Smooth muscle cell (in vitro differentiated cells): Measurements from ENCODE around the gene NDUFA3. TPM values are rescaled to one million over a fixed set of nuclear protein-coding genes. Genes with fewer than 3 reads are reported as not detected.
A peak's percentile ranks its signal among the peaks of the same experiment; 100 is the strongest.

Experiments used
- DNase-seq: peaks from one replicate; lab custom pipeline; 2025; ENCODE audit not compliant: unreplicated experiment; lab: John Stamatoyannopoulos, UW
- H2AFZ ChIP-seq: fragments of 200-600 bp; sonication (generic); 2 replicates; pipeline ENCODE4 v1.6.0; 2016; ENCODE audit warnings: antibody characterized with exemption, low read depth, mild to moderate bottlenecking
- H3F3A ChIP-seq: fragments of 200-600 bp; sonication (generic); 2 replicates; pipeline ENCODE4 v1.6.0; 2017; ENCODE audit warnings: antibody characterized with exemption, low read depth
- H3K27ac ChIP-seq: fragments of 200-600 bp; sonication (generic); 2 replicates; pipeline ENCODE4 v1.5.1; 2016; ENCODE audit warnings: low read depth, mild to moderate bottlenecking
- H3K27me3 ChIP-seq: fragments of 200-600 bp; sonication (generic); 2 replicates; pipeline ENCODE4 v1.6.1; 2016; ENCODE audit warnings: low read depth, mild to moderate bottlenecking
- H3K36me3 ChIP-seq: fragments of 200-600 bp; sonication (generic); 2 replicates; pipeline ENCODE4 v1.5.1; 2016; ENCODE audit warnings: low read depth
- H3K4me1 ChIP-seq: fragments of 200-600 bp; sonication (generic); 2 replicates; pipeline ENCODE4 v1.5.1; 2016; ENCODE audit warnings: low read depth
- H3K4me2 ChIP-seq: fragments of 200-600 bp; sonication (generic); 2 replicates; pipeline ENCODE4 v1.6.0; 2016; ENCODE audit warnings: mild to moderate bottlenecking
- H3K4me3 ChIP-seq: fragments of 200-600 bp; sonication (generic); 2 replicates; pipeline ENCODE4 v1.5.1; 2016; ENCODE audit warnings: mild to moderate bottlenecking
- H3K79me2 ChIP-seq: fragments of 200-600 bp; sonication (generic); 2 replicates; pipeline ENCODE4 v1.6.0; 2016; ENCODE audit warnings: low read depth, mild to moderate bottlenecking
- H3K9ac ChIP-seq: fragments of 200-600 bp; sonication (generic); 2 replicates; pipeline ENCODE4 v1.6.0; 2016; ENCODE audit warnings: low read depth
- H3K9me3 ChIP-seq: fragments of 200-600 bp; sonication (generic); replicated peaks from 2 replicates; pipeline ENCODE4 v1.5.1; 2016; ENCODE audit warnings: low read depth
- H4K20me1 ChIP-seq: fragments of 200-600 bp; sonication (generic); 2 replicates; pipeline ENCODE4 v1.6.0; 2016; ENCODE audit warnings: low read depth
- CTCF ChIP-seq: fragments of 200-600 bp; sonication (generic); IDR thresholded peaks from 2 replicates; pipeline ENCODE4 v1.5.1; 2017; ENCODE audit warnings: borderline replicate concordance, mild to moderate bottlenecking, antibody characterized with exemption; ENCODE audit not compliant: insufficient read depth, poor library complexity, severe bottlenecking
- WGBS: methylation state at CpG from one replicate; pipeline ENCODE4 v1.1.7; 2016; ENCODE audit warnings: low lambda C conversion rate; 5-methylcytosine and 5-hydroxymethylcytosine counted together
- polyA plus RNA-seq: library from polyadenylated mRNA; unstranded; fragments of >200 nt; fragmentation: Nextera tagmentation; extraction: Ambion mirVana; gene quantifications from 2 replicates; pipeline ENCODE4 v1.2.1, GENCODE V29; 2016
- total RNA-seq: library from RNA; depleted of rRNA; stranded (reverse); fragments of >200 nt; gene quantifications from 2 replicates; pipeline ENCODE4 v1.2.3, GENCODE V29; 2014

Gene NDUFA3
- total and polyA plus RNA-seq, 2 experiments from 2014 or later, result 29.8 to 249 TPM

- peak overlapping the region; percentile 100 for H3K9ac ChIP-seq
- H3K36me3 ChIP-seq, result no peaks in the 10 kb centered on the region
- peaks cover 12% of the 10 kb centered on the region for H3K4me1 ChIP-seq
- peak; percentile 98 for DNase-seq
- no peaks in the 10 kb centered on the region for H3F3A ChIP-seq
- TF ChIP-seq CTCF, result no peak
- peaks cover 42% of the 10 kb centered on the region for H4K20me1 ChIP-seq
- peak overlapping the region; percentile 100 for H3K4me3 ChIP-seq
- under 1% methylated on average over 45 of the region's 46 CpGs for WGBS
- peaks cover 45% of the 10 kb centered on the region for H3K79me2 ChIP-seq
- no peaks in the 10 kb centered on the region for H3K27me3 ChIP-seq
- peak overlapping the region; percentile 95 for H3K27ac ChIP-seq
- peak overlapping the region; percentile 83 for H3K4me2 ChIP-seq
- peak overlapping the region; percentile 10 for H2AFZ ChIP-seq
- H3K9me3 ChIP-seq, result no peaks in the 10 kb centered on the region
These were observed 34.4 kb downstream of the NDUFA3 start for GRCh38 chr19:54136864-54137698.

DNA sequence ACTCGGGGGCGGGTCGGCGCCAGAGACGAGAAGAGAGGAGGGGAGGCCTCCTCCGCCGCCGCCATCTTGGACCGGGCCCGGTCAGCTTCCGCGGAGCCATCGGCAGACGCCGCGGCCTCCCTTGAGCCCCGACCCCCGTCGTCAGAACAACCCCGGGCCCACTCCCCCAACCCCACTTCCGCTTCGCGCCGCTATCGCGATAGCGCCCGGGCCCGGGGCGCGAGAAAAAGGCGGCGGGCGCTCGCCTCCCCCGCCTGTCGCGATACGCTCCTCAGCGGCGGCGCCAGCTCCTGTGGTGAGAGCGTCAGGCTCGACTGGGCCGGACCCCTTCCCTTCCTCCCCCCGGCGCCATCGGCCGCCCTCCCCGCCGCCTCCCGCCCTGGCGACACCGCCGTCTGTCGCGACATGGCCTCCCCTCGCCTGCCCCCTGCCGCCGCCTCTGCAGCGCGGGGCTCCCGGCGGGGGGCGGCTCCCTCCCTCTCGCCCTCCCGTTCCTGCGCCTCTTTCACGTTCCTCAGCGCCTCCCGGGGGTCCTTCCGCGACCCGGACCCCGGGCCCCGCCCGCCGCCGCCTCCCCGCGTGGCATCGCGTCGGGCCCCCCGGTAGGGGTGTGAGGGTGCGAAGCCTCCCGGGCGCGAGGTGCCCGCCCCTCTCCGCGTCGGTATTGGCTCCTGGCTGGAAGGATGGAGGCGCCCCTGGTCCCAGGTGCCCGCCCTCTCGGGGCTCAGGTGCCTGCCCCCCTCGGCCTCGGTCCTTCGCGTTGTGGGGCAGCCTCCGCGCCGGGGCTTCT is 35.2 kb downstream of the NDUFA3 start, which contains the start of gene CNOT3:
TSS of gene CNOT3 (plus strand) at position 64 of the 790 bp plus-strand sequence. CDS start 5,217 bp downstream, outside the sequence.
- Histone ChIP-seq H3F3A (no peaks in the 10 kb centered on the region), H3K27me3 (no peaks in the 10 kb centered on the region), H3K9me3 (no peaks in the 10 kb centered on the region), H3K9ac (peak within 1 kb of the TSS; percentile 100), H3K4me2 (peak within 1 kb of the TSS; percentile 99), H3K27ac (peak within 1 kb of the TSS; percentile 95), H3K4me3 (peak within 1 kb of the TSS; percentile 100), H2AFZ (peak within 1 kb of the TSS; percentile 69), H3K79me2 (peaks cover 49% of the 10 kb centered on the region), H3K4me1 (peaks cover 12% of the 10 kb centered on the region), H4K20me1 (peaks cover 50% of the 10 kb centered on the region), H3K36me3 (no peaks in the 10 kb centered on the region)
- DNase-seq, result no peak
- peak; percentile 30 for TF ChIP-seq CTCF
- 1% methylated on average over 67 of the region's 103 CpGs for WGBS

DNA sequence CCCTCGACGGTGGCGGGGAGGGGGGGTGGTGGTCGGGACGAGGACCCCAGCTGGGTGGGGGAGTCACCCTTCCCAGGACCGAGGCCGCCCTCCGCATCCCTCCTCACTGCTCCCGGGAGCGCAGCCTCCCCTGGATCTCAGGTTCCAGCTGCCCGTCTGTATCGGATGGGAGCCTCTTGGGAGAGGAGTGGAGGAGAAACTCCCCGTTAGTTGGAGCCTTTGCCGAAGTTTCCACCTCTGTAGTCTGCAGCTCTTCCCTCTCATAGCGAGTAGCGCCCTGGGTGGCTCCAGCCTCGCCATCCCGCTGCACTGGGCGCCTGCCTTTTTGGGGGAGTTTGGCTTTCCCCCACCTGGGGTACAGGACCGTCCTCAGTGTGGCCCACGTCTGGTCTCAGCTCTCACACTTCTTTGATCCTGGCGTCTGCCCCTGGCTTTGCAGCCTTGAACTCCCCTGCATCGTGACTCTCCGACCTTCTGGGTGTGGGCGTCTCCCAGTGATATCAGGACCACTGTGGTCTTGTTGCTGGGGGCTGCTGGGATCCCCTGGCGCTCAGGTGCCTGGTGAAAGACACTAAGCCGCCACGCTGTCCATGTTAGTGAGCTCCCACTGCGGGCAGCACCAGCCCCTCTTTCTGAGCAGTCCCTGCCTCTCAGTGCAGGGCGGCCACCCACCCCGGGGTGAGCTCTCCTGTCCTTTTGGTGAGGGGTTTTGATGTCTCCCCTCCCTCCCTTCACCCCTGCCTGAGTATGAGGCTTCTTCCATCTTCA is 36.0 kb downstream of the NDUFA3 start:
- Histone ChIP-seq H3K4me1 (peaks cover 12% of the 10 kb centered on the region), H3K79me2 (peaks cover 49% of the 10 kb centered on the region), H3K9ac (peak overlapping the region; percentile 100), H3F3A (no peaks in the 10 kb centered on the region), H3K27me3 (no peaks in the 10 kb centered on the region), H3K9me3 (no peaks in the 10 kb centered on the region), H3K4me3 (peak overlapping the region; percentile 100), H3K27ac (no peak overlapping the region), H3K4me2 (peak overlapping the region; percentile 99), H3K36me3 (no peaks in the 10 kb centered on the region), H4K20me1 (peaks cover 52% of the 10 kb centered on the region), H2AFZ (no peak overlapping the region)
- no peak for TF ChIP-seq CTCF
- no peak for DNase-seq
- WGBS, result 32% methylated on average over 31 of the region's 31 CpGs
